Activated B cell treated with CpG ODN at 0.5 μM for 24 hours (primary cell): ENCODE results near the gene CD180. TPM values are rescaled to one million over a fixed set of nuclear protein-coding genes. Genes with fewer than 3 reads are reported as not detected.

Experiments used
- ATAC-seq: fragments of 200-7000 bp; cut with Tn5 transposase; one replicate; pipeline ENCODE4 v1.10.0; 2021; ENCODE audit warnings: low read depth, mild to moderate bottlenecking, moderate library complexity
- CTCF ChIA-PET: fragments of 350-600 bp; sonication (Branson Sonifier 250); formaldehyde crosslinking; loops from one replicate; lab custom pipeline; 2021; ENCODE audit warnings: antibody characterized with exemption; lab: Charles Lee
- POLR2A ChIA-PET: fragments of 350-600 bp; sonication (Branson Sonifier 250); formaldehyde crosslinking; loops from one replicate; lab custom pipeline; 2021; ENCODE audit warnings: antibody characterized with exemption; lab: Charles Lee
- DNase-seq: peaks from one replicate; pipeline ENCODE4 v3.0.0; 2022
- H3K27ac Mint-ChIP-seq: one replicate; pipeline ENCODE4 v1.8.0; 2020; ENCODE audit warnings: mixed read lengths
- H3K27me3 Mint-ChIP-seq: one replicate; pipeline ENCODE4 v1.8.0; 2021; ENCODE audit warnings: mixed read lengths
- H3K36me3 Mint-ChIP-seq: one replicate; pipeline ENCODE4 v1.8.0; 2021; ENCODE audit warnings: low read depth, mixed read lengths
- H3K4me1 Mint-ChIP-seq: one replicate; pipeline ENCODE4 v1.8.0; 2021; ENCODE audit warnings: mixed read lengths
- H3K4me3 Mint-ChIP-seq: one replicate; pipeline ENCODE4 v1.8.0; 2020; ENCODE audit warnings: mild to moderate bottlenecking, mixed read lengths
- H3K9me3 Mint-ChIP-seq: one replicate; pipeline ENCODE4 v1.8.0; 2020; ENCODE audit warnings: mixed read lengths
- intact Hi-C: fragments of 100-400 bp; cut with micrococcal nuclease; formaldehyde crosslinking; loops from one replicate; pipeline ENCODE4 v1.15.1; 2024
- total RNA-seq: library from RNA; stranded (reverse); gene quantifications from 2 replicates; pipeline ENCODE4 v1.2.3, GENCODE V29; 2022
- TF ChIP-seq, protein P1 (sequence below): fragments of 200-600 bp; IDR thresholded peaks from one replicate; pipeline ENCODE4 v1.8.0; 2022; ENCODE audit warnings: antibody characterized with exemption, mild to moderate bottlenecking

Gene CD180
- total RNA-seq, 1 donor from 2014 or later, result 35.7 TPM

DNA sequence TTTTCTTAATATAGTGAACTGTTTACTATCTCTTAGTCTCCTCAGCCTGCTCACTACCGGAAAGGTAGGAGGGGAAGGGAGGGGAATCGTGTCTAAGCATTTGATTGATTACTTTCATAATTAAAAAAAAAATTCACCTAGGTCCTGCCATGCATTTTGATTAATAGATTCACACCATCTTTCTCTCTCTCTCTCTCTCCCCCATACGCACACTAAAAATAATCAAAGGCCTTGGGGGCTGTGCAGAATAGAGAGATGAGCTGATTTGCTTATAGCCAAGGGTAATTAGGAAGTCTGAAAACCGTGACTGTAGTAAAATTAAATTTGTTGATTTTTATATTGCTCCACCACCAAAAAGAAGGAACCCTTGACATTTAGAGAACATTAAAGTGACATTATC, 49.6 kb downstream of the CD180 start:
- Mint-ChIP-seq H3K27me3 (no peaks in the 10 kb centered on the region), H3K36me3 (peaks cover 34% of the 10 kb centered on the region), H3K9me3 (peaks cover 2% of the 10 kb centered on the region), H3K27ac (no peak overlapping the region), H3K4me1 (no peaks in the 10 kb centered on the region), H3K4me3 (no peak overlapping the region)
- TF ChIP-seq, protein P1, sequence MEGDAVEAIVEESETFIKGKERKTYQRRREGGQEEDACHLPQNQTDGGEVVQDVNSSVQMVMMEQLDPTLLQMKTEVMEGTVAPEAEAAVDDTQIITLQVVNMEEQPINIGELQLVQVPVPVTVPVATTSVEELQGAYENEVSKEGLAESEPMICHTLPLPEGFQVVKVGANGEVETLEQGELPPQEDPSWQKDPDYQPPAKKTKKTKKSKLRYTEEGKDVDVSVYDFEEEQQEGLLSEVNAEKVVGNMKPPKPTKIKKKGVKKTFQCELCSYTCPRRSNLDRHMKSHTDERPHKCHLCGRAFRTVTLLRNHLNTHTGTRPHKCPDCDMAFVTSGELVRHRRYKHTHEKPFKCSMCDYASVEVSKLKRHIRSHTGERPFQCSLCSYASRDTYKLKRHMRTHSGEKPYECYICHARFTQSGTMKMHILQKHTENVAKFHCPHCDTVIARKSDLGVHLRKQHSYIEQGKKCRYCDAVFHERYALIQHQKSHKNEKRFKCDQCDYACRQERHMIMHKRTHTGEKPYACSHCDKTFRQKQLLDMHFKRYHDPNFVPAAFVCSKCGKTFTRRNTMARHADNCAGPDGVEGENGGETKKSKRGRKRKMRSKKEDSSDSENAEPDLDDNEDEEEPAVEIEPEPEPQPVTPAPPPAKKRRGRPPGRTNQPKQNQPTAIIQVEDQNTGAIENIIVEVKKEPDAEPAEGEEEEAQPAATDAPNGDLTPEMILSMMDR, result no peak
- POLR2A ChIA-PET, result no interaction called here
- CTCF ChIA-PET, result no interaction called here
- DNase-seq (no peak), ATAC-seq (no peak)
- intact Hi-C loops, result no loop called here

DNA sequence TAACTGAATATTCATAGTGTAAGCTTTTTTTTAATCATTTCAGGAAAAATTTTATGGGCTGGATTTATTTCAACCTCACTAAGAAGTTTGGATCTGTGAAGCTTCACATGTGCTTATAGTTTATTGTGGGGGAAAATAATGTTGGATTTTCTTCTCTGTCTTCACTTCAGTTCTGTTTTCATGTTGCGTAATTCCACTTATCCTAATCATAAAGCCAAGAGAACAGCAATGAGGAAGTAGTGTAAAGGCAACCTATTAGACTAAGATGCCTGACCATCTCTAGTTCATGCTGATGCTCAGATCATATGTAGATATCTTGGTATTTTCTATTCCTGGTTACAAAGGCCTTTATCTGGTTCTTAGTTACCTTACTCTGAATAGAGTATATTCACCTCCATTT, 50.0 kb downstream of the CD180 start:
- no peaks in the 10 kb centered on the region for H3K27me3 Mint-ChIP-seq
- no peak overlapping the region for H3K27ac Mint-ChIP-seq
- DNase-seq (no peak), ATAC-seq (no peak)
- peaks cover 34% of the 10 kb centered on the region for H3K36me3 Mint-ChIP-seq
- TF ChIP-seq, protein P1, result no peak
- no peak overlapping the region for H3K4me3 Mint-ChIP-seq
- no peaks in the 10 kb centered on the region for H3K4me1 Mint-ChIP-seq
- intact Hi-C loops, result no loop called here
- ChIA-PET CTCF (no interaction called here), POLR2A (no interaction called here)
- peaks cover 2% of the 10 kb centered on the region for H3K9me3 Mint-ChIP-seq

DNA sequence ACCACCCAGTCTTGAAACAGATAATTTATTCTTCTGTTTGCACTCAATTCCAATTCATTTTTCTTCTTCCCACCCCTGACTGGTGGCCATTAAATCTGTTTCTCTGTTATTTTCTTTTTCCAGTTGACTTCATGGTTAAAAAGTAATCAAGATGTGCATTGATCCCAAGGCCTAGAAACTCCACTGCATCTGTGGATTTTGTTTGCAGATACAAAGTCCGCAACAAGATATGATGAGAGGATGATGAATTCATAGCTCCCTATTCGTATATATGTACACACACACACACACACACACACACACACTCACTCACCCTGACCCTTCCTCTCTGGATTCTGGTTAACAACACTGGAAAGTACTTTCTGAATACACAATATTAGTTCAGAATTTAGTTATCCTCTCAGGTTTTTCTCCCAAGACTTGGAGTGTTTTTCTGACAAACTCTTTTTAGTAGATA, 52.4 kb downstream of the CD180 start:
- H3K36me3 Mint-ChIP-seq, result peaks cover 24% of the 10 kb centered on the region
- H3K4me3 Mint-ChIP-seq, result no peak overlapping the region
- intact Hi-C loops, result no loop called here
- H3K27ac Mint-ChIP-seq, result no peak overlapping the region
- no peaks in the 10 kb centered on the region for H3K27me3 Mint-ChIP-seq
- no peak for ATAC-seq
- no peaks in the 10 kb centered on the region for H3K4me1 Mint-ChIP-seq
- no peaks in the 10 kb centered on the region for H3K9me3 Mint-ChIP-seq
- ChIA-PET POLR2A (no interaction called here), CTCF (no interaction called here)
- no peak for DNase-seq
- TF ChIP-seq, protein P1, result no peak

DNA sequence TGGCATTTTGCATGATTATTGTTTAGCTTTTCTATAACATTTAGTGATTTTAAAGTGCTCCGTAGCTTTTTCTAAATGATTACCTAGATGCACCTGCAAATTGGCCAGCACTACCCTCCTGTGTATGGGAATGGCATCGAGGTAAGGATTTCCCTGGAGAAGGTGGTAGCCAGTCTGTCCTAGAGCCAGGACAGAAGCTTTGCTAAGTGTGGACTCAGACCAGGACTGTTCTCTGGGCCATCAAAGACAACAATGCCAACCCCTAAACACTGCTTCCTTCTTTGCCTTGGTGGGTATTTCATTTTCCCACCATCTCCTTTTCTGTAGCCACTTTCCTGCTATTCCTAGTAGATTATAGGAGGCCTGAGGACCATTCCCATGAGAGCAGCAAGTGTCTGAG, 53.0 kb downstream of the CD180 start:
- Mint-ChIP-seq H3K27ac (no peak overlapping the region), H3K9me3 (no peaks in the 10 kb centered on the region), H3K36me3 (peaks cover 27% of the 10 kb centered on the region), H3K27me3 (no peaks in the 10 kb centered on the region), H3K4me3 (no peak overlapping the region), H3K4me1 (no peaks in the 10 kb centered on the region)
- ChIA-PET POLR2A (no interaction called here), CTCF (no interaction called here)
- ATAC-seq, result no peak
- intact Hi-C loops, result no loop called here
- DNase-seq, result no peak
- TF ChIP-seq, protein P1, result no peak

DNA sequence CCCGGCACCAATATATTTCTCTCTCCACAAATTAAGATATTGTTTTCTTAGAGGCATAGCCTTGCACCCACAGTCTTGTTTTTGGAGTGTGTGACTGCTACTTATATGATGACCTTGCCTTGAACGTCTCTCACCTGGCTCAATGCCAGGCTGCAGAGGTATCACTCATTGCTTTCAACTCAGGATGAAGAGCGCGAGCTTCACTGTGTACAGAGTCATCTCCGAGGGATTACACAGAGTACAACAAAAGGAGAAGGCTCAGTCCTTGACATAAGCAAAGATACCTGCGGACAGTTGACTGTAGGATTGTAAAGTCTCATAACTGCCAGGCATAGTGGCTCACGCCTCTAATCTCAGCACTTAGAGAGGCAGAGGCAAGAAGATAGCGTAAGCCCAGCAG, 53.8 kb downstream of the CD180 start:
- TF ChIP-seq, protein P1, result no peak
- ATAC-seq (no peak), DNase-seq (no peak)
- H3K27me3 Mint-ChIP-seq, result no peaks in the 10 kb centered on the region
- no peaks in the 10 kb centered on the region for H3K4me1 Mint-ChIP-seq
- H3K4me3 Mint-ChIP-seq, result no peak overlapping the region
- POLR2A ChIA-PET, result no interaction called here
- peaks cover 27% of the 10 kb centered on the region for H3K36me3 Mint-ChIP-seq
- intact Hi-C loops, result no loop called here
- H3K27ac Mint-ChIP-seq, result no peak overlapping the region
- CTCF ChIA-PET, result no interaction called here
- no peaks in the 10 kb centered on the region for H3K9me3 Mint-ChIP-seq
